Measurements from ENCODE around the gene AFAP1.

Gene AFAP1

GRCh38 chr4:7767526-7767925 is 172.1 kb downstream of the AFAP1 start:
- H3K36me3 ChIP-seq (ENCODE audit: control insufficient read depth in 4 of 4, insufficient read depth in 4 of 4, low read length in 3 of 4): no peaks in the 10 kb centered on the region

DNA sequence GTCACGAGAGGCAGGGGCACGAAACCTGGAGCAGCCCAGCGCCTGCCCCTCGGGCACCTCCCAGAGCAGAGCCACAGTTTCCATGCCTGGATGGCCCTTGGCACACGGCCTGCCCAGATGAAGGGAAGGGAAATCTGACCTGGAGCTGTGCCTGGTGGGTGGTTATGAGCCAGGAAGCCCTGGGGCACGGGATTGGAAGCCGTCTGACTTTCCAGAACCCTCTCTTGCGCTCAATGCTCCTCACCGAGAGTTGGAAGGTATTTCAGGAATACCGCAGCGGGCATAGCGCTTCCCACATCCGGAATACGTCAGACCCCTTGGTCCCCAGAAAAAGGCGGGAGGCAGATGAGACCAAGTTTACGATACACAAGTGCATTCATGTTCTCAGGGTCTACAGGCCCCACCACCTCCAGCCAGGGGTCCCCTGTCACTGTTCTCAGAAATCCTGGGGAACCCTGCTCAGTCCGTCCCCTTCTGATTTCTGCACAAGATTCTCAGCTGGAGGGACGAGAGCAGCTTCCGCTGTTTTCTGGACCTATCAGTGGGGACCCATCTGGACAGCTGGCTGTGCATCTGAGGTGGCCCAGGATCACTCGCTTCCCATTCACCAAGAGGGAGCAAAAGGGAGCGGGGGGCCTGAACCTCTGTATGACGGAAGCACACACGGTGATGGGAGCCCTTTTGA is 172.9 kb downstream of the AFAP1 start:
- ChIA-PET POLR2A (no interaction called here), CTCF (interaction anchor here (0.9 to 2.5 kb wide), 5 partner anchors 9 to 38 kb away, joined by 3 to 18 read pairs (median 4); no protein-coding TSS in a partner anchor)
- no peak for DNase-seq
- H3K9me3 ChIP-seq (ENCODE audit: control extremely low read depth in 1 of 5, control insufficient read depth in 4 of 5, insufficient read depth in 2 of 5, low read depth in 1 of 5, low read length in 4 of 5): no peaks in the 10 kb centered on the region
- H3K27ac ChIP-seq (ENCODE audit: insufficient read depth in 1 of 2, low read depth in 1 of 2, low read length in 2 of 2, poor library complexity in 1 of 2, severe bottlenecking in 2 of 2): no peak overlapping the region
- H3K27me3 ChIP-seq (replicated peaks in 2 of 5; ENCODE audit: control insufficient read depth in 4 of 5, insufficient read depth in 5 of 5, low read length in 4 of 5): peaks cover 0 to 65% (median 2%) of the 10 kb centered on the region in 5 experiments
- H3K36me3 ChIP-seq (ENCODE audit: control insufficient read depth in 4 of 4, insufficient read depth in 4 of 4, low read length in 3 of 4): no peaks in the 10 kb centered on the region
- H3K4me3 ChIP-seq (ENCODE audit: control insufficient read depth in 1 of 7, extremely low read depth in 1 of 7, insufficient read depth in 4 of 7, low read depth in 2 of 7, low read length in 6 of 7): no peak overlapping the region
- peaks cover 0 to 6% (median 0%) of the 10 kb centered on the region in 4 experiments for H3K4me1 ChIP-seq (ENCODE audit: control extremely low read depth in 1 of 4, control insufficient read depth in 4 of 4, insufficient read depth in 4 of 4, low read length in 3 of 4)
- WGBS (ENCODE audit: insufficient coverage): 91% methylated on average over 22 of the region's 23 CpGs

More at GRCh38 chr4:7767526-7767925, 172.1 kb downstream of the AFAP1 start:
- no peak overlapping the region for H3K4me3 ChIP-seq (ENCODE audit: control insufficient read depth in 1 of 7, extremely low read depth in 1 of 7, insufficient read depth in 4 of 7, low read depth in 2 of 7, low read length in 6 of 7)
- H3K9me3 ChIP-seq (ENCODE audit: control extremely low read depth in 1 of 5, control insufficient read depth in 4 of 5, insufficient read depth in 2 of 5, low read depth in 1 of 5, low read length in 4 of 5): no peaks in the 10 kb centered on the region
- no peak for DNase-seq
- H3K4me1 ChIP-seq (ENCODE audit: control extremely low read depth in 1 of 4, control insufficient read depth in 4 of 4, insufficient read depth in 4 of 4, low read length in 3 of 4): peaks cover 0 to 6% (median 0%) of the 10 kb centered on the region in 4 experiments
- peaks cover 0 to 60% (median 2%) of the 10 kb centered on the region in 5 experiments for H3K27me3 ChIP-seq (replicated peaks in 2 of 5; ENCODE audit: control insufficient read depth in 4 of 5, insufficient read depth in 5 of 5, low read length in 4 of 5)
- H3K27ac ChIP-seq (ENCODE audit: insufficient read depth in 1 of 2, low read depth in 1 of 2, low read length in 2 of 2, poor library complexity in 1 of 2, severe bottlenecking in 2 of 2): no peak overlapping the region
- ChIA-PET POLR2A (no interaction called here), CTCF (interaction anchor here (0.9 to 2.5 kb wide), 7 partner anchors 9 to 220 kb away, joined by 3 to 18 read pairs (median 4); no protein-coding TSS in a partner anchor)
- 83% methylated on average over 8 of the region's 9 CpGs for WGBS (ENCODE audit: insufficient coverage)

GRCh38 chr4:7766086-7766485 is 173.6 kb downstream of the AFAP1 start:
- H3K9me3 ChIP-seq (ENCODE audit: control extremely low read depth in 1 of 5, control insufficient read depth in 4 of 5, insufficient read depth in 2 of 5, low read depth in 1 of 5, low read length in 4 of 5): no peaks in the 10 kb centered on the region
- H3K36me3 ChIP-seq (ENCODE audit: control insufficient read depth in 4 of 4, insufficient read depth in 4 of 4, low read length in 3 of 4): no peaks in the 10 kb centered on the region
- CTCF ChIA-PET: no interaction called here
- H3K4me1 ChIP-seq (ENCODE audit: control extremely low read depth in 1 of 4, control insufficient read depth in 4 of 4, insufficient read depth in 4 of 4, low read length in 3 of 4): peaks cover 0 to 5% (median 0%) of the 10 kb centered on the region in 4 experiments
- peaks cover 0 to 66% (median 2%) of the 10 kb centered on the region in 5 experiments for H3K27me3 ChIP-seq (replicated peaks in 2 of 5; ENCODE audit: control insufficient read depth in 4 of 5, insufficient read depth in 5 of 5, low read length in 4 of 5)
- H3K4me3 ChIP-seq (ENCODE audit: control insufficient read depth in 1 of 7, extremely low read depth in 1 of 7, insufficient read depth in 4 of 7, low read depth in 2 of 7, low read length in 6 of 7): no peak overlapping the region
- 94% methylated on average over 10 of the region's 11 CpGs for WGBS (ENCODE audit: insufficient coverage)
- no peak for DNase-seq
- POLR2A ChIA-PET: no interaction called here
- no peak overlapping the region for H3K27ac ChIP-seq (ENCODE audit: insufficient read depth in 1 of 2, low read depth in 1 of 2, low read length in 2 of 2, poor library complexity in 1 of 2, severe bottlenecking in 2 of 2)

DNA sequence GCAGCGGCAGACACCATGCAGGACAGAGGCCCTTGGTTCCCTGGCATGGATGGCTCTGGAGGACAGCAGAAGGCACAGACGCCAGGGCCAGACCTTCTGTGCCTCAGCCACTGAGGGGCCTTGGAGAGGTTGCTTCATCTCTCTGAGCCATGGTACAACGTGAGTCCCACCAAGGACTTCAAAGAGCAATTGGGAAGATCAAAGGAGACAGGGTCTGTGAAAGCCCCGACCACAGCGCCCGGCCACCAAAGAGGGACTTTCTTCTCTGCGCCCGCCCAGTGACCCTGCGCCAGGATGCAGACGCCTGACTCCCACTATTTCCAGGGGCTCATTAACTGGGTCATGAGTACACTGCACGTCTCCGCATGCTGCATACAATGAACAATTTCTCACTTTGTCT is 174.0 kb downstream of the AFAP1 start:
- Histone ChIP-seq H3K9me3 (ENCODE audit: control extremely low read depth in 1 of 5, control insufficient read depth in 4 of 5, insufficient read depth in 2 of 5, low read depth in 1 of 5, low read length in 4 of 5) (no peaks in the 10 kb centered on the region), H3K27me3 (replicated peaks in 2 of 5; ENCODE audit: control insufficient read depth in 4 of 5, insufficient read depth in 5 of 5, low read length in 4 of 5) (peaks cover 0 to 66% (median 2%) of the 10 kb centered on the region in 5 experiments), H3K27ac (ENCODE audit: insufficient read depth in 1 of 2, low read depth in 1 of 2, low read length in 2 of 2, poor library complexity in 1 of 2, severe bottlenecking in 2 of 2) (no peak overlapping the region), H3K4me3 (ENCODE audit: control insufficient read depth in 1 of 7, extremely low read depth in 1 of 7, insufficient read depth in 4 of 7, low read depth in 2 of 7, low read length in 6 of 7) (no peak overlapping the region), H3K4me1 (ENCODE audit: control extremely low read depth in 1 of 4, control insufficient read depth in 4 of 4, insufficient read depth in 4 of 4, low read length in 3 of 4) (peaks cover 0 to 1% (median 0%) of the 10 kb centered on the region in 4 experiments), H3K36me3 (ENCODE audit: control insufficient read depth in 4 of 4, insufficient read depth in 4 of 4, low read length in 3 of 4) (no peaks in the 10 kb centered on the region)
- POLR2A ChIA-PET: no interaction called here
- WGBS (ENCODE audit: insufficient coverage): 84% methylated on average over 12 of the region's 12 CpGs
- CTCF ChIA-PET: no interaction called here
- DNase-seq: no peak

- no peak for DNase-seq
- Histone ChIP-seq H3K27me3 (replicated peaks in 2 of 5; ENCODE audit: control insufficient read depth in 4 of 5, insufficient read depth in 5 of 5, low read length in 4 of 5) (peaks cover 0 to 64% (median 7%) of the 10 kb centered on the region in 5 experiments), H3K9me3 (ENCODE audit: control extremely low read depth in 1 of 5, control insufficient read depth in 4 of 5, insufficient read depth in 2 of 5, low read depth in 1 of 5, low read length in 4 of 5) (no peaks in the 10 kb centered on the region), H3K27ac (ENCODE audit: insufficient read depth in 1 of 2, low read depth in 1 of 2, low read length in 2 of 2, poor library complexity in 1 of 2, severe bottlenecking in 2 of 2) (no peak overlapping the region), H3K36me3 (ENCODE audit: control insufficient read depth in 4 of 4, insufficient read depth in 4 of 4, low read length in 3 of 4) (no peaks in the 10 kb centered on the region), H3K4me1 (ENCODE audit: control extremely low read depth in 1 of 4, control insufficient read depth in 4 of 4, insufficient read depth in 4 of 4, low read length in 3 of 4) (no peaks in the 10 kb centered on the region), H3K4me3 (ENCODE audit: control insufficient read depth in 1 of 7, extremely low read depth in 1 of 7, insufficient read depth in 4 of 7, low read depth in 2 of 7, low read length in 6 of 7) (no peak overlapping the region)
- 90% methylated on average over 3 of the region's 5 CpGs for WGBS (ENCODE audit: insufficient coverage)
- ChIA-PET CTCF (interaction anchor here (7.0 kb wide), 1 partner anchor 40 kb away, joined by 70 read pairs; no protein-coding TSS in a partner anchor), POLR2A (no interaction called here)
Observed at GRCh38 chr4:7764466-7764865, 175.2 kb downstream of the AFAP1 start.

DNA sequence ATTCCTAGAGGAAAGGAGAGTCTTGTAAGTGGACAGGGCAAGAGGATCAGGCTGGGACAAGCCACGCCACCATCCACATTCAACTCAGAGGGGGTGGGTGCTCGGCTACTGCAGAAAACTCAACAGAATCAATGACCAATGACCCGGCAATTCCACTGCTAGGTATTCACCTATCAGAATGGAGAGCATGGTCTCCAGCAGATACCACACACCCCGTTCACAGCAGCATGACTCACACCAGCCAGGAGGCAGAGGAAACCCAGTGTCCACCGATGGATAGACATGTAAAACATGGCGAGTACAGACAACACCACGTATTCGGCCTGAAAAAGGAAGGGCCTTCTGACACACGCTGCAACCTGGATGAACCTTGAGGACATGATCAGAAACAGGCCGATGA is 175.9 kb downstream of the AFAP1 start:
- no peaks in the 10 kb centered on the region for H3K9me3 ChIP-seq (ENCODE audit: control extremely low read depth in 1 of 5, control insufficient read depth in 4 of 5, insufficient read depth in 2 of 5, low read depth in 1 of 5, low read length in 4 of 5)
- 87% methylated on average over 10 of the region's 10 CpGs for WGBS (ENCODE audit: insufficient coverage)
- H3K4me3 ChIP-seq (ENCODE audit: control insufficient read depth in 1 of 7, extremely low read depth in 1 of 7, insufficient read depth in 4 of 7, low read depth in 2 of 7, low read length in 6 of 7): no peak overlapping the region
- POLR2A ChIA-PET: no interaction called here
- no peaks in the 10 kb centered on the region for H3K4me1 ChIP-seq (ENCODE audit: control extremely low read depth in 1 of 4, control insufficient read depth in 4 of 4, insufficient read depth in 4 of 4, low read length in 3 of 4)
- CTCF ChIA-PET: interaction anchor here (7.0 kb wide), 1 partner anchor 41 kb away, joined by 70 read pairs; no protein-coding TSS in a partner anchor
- H3K27ac ChIP-seq (ENCODE audit: insufficient read depth in 1 of 2, low read depth in 1 of 2, low read length in 2 of 2, poor library complexity in 1 of 2, severe bottlenecking in 2 of 2): no peak overlapping the region
- H3K36me3 ChIP-seq (ENCODE audit: control insufficient read depth in 4 of 4, insufficient read depth in 4 of 4, low read length in 3 of 4): no peaks in the 10 kb centered on the region
- peaks cover 0 to 62% (median 7%) of the 10 kb centered on the region in 5 experiments for H3K27me3 ChIP-seq (replicated peaks in 2 of 5; ENCODE audit: control insufficient read depth in 4 of 5, insufficient read depth in 5 of 5, low read length in 4 of 5)
- no peak for DNase-seq

GRCh38 chr4:7763106-7763505 is 176.6 kb downstream of the AFAP1 start:
- H3K4me3 ChIP-seq (ENCODE audit: control insufficient read depth in 1 of 7, extremely low read depth in 1 of 7, insufficient read depth in 4 of 7, low read depth in 2 of 7, low read length in 6 of 7): no peak overlapping the region
- H3K27me3 ChIP-seq (replicated peaks in 2 of 5; ENCODE audit: control insufficient read depth in 4 of 5, insufficient read depth in 5 of 5, low read length in 4 of 5): peaks cover 0 to 62% (median 10%) of the 10 kb centered on the region in 5 experiments
- no peaks in the 10 kb centered on the region for H3K4me1 ChIP-seq (ENCODE audit: control extremely low read depth in 1 of 4, control insufficient read depth in 4 of 4, insufficient read depth in 4 of 4, low read length in 3 of 4)
- WGBS (ENCODE audit: insufficient coverage): 94% methylated on average over 15 of the region's 16 CpGs
- CTCF ChIA-PET: interaction anchor here (1.2 to 7.0 kb wide), 3 partner anchors 42 to 228 kb away, joined by 3 to 70 read pairs (median 6); no protein-coding TSS in a partner anchor
- no peak overlapping the region for H3K27ac ChIP-seq (ENCODE audit: insufficient read depth in 1 of 2, low read depth in 1 of 2, low read length in 2 of 2, poor library complexity in 1 of 2, severe bottlenecking in 2 of 2)
- no peaks in the 10 kb centered on the region for H3K9me3 ChIP-seq (ENCODE audit: control extremely low read depth in 1 of 5, control insufficient read depth in 4 of 5, insufficient read depth in 2 of 5, low read depth in 1 of 5, low read length in 4 of 5)
- no peaks in the 10 kb centered on the region for H3K36me3 ChIP-seq (ENCODE audit: control insufficient read depth in 4 of 4, insufficient read depth in 4 of 4, low read length in 3 of 4)
- no peak for DNase-seq
- POLR2A ChIA-PET: no interaction called here
